HG03280 (cell line): ENCODE measurements around the gene KBTBD7.
"Not testable (repeated sequence)": the region's sequence is repeated elsewhere in the genome, so short reads cannot be mapped to it uniquely, and the experiment has no call there.

Experiments
- ATAC-seq: cut with Tn5 transposase; IDR thresholded peaks from one replicate; pipeline ENCODE4 v1.9.1; 2021; ENCODE audit warnings: mild to moderate bottlenecking, moderate library complexity; ENCODE audit not compliant: unreplicated experiment

The KBTBD7 gene

GRCh38 chr13:41196620-41197019 lies 2.3 kb upstream of the KBTBD7 start:
- ATAC-seq: no peak

- ATAC-seq: no peak
Observed at GRCh38 chr13:41196011-41196410, 1.6 kb upstream of the KBTBD7 start.

DNA sequence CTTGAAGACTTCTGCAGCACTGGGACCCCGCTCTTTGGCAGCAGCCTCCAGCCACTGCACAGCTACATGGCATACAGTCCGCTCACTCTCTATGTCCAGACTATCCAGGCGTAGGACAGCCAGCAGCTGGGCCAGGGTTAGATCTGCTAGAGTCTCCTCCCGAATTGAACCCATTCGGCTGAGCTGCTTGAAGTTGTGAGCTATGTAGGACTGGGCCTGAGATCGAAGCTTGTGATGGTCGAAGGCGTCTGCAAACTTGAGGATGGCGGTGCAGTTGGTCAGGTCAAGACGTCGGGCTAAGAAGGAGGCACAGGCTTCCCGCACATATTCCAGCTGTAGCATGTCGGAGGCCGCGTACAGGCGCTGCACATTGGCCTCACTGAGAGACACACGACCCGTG lies 900 bp downstream of the KBTBD7 start:
- no peak for ATAC-seq

GRCh38 chr13:41188584-41188983 lies 5.8 kb downstream of the KBTBD7 start:
- no peak for ATAC-seq

GRCh38 chr13:41186481-41186880 lies 7.9 kb downstream of the KBTBD7 start:
- no peak for ATAC-seq

DNA sequence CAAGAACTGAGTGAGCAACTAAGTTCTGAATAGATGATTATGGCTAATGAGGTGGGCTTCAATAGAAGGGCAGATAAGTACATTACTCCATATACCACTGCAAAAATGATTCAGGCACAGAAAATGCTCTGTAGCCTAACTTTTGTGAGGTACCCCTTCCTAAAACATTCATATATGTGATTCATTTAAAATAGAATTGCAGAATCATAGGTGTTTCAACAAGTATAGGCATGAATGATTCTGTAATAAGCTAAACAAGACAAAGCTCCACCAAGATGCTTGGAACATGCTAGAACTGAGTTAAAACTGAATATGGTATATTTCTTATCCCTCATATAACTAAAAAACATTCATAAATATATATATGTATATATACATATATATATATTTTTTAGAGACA lies 12.1 kb downstream of the KBTBD7 start:
- ATAC-seq: no peak

DNA sequence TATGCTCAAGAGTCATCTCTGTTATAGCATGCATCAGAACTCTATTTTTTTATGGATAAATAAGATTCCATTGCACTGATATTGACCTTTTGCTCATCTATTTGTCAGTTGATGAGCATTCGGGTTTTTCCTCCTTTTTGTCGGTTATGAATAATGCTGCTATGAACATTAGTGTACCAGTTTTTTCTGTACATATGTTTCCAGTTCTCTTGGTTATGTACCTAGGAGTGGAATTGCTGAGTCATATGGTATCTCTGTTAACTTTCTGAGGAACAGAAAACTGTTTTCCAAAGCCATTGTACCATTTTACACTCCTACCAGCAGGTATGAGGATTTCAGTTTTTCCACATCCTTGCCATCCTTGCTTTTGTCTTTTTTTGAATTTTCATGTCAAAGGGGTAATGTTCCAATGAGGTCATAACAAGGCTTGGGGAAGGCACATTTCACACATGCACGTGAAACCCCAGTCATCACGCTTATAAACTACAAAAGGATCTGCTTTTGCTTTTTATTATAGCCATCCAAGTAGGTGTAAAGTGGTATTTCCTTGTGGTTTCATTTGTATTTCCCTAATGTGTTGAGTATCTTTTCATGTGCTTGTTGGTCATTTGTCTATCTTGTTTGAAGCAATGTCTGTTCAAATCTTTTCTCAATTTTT lies 14.6 kb downstream of the KBTBD7 start:
- ATAC-seq: no peak

GRCh38 chr13:41178040-41178439 lies 16.3 kb downstream of the KBTBD7 start:
- ATAC-seq: no peak

GRCh38 chr13:41177616-41178015 lies 16.8 kb downstream of the KBTBD7 start:
- no peak for ATAC-seq

- not testable (repeated sequence) for ATAC-seq
Observed at GRCh38 chr13:41175576-41175975, 18.8 kb downstream of the KBTBD7 start.

DNA sequence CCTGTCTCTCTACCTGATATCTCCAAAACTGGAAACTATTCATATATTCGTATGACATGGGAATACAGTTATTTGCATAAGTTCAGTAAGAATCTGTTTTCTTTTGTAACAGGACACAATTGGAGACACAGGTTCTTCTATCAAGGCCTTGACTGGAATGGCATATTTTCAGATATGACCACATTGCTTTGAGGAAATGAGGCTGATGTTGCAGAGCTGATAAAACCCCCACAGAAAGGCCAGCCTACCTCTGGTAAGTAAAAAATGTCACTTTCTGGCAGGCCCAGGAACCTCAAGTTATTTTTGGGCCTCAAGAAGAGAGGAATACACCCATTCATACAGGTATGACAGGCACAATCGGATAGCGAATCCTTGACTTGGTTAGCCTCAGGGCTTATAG lies 32.2 kb downstream of the KBTBD7 start:
- ATAC-seq: no peak

DNA sequence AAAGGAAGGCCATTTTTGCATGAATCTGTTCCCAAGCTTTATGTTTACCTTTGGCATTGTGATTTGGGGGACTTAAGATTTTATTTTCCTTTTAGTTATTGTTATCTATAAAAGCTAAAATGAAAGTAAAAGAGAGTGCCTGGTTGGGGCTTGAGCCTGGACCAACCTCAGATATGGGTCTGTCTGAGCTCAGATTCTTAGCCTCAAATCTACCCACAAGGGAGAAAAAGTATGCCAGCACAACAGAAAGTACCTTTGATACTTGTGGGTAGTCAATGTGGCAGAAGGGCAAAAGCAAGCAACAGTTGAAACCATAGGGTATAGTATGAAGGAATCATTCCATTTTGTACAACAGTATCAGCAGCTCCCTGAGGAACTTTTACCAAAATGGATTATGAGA lies 35.2 kb downstream of the KBTBD7 start:
- ATAC-seq: no peak

DNA sequence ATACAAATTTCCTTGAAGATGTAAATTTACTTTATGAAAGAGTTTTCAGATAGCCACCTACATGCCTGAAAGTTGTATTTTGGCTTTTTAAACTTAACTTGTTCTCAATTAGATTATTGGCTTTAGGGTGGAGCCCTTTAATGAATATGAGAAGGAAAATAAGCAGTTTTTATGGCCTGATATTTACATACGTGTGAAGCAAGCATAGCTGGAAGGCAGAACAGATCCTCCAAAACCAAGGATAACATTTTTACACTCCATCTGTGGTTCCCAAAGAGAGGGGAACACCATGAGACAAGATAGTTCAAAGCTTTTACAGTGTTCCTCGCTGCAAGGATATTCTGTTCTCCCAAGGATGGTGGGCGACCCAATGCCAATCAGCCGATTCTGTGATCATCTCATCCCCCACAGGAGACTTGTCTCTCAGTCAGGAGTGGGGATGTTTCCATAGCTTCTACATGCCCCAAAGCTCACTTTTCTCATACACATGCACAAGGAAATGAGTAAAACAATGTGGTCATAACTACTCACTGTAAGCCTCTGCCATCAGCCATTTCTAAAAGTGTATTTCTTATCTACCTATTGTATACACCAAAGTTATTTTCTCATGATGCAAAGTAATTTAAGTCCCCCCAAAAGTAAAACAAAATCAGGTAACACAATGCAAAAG lies 37.2 kb downstream of the KBTBD7 start:
- no peak for ATAC-seq

GRCh38 chr13:41156620-41157019 lies 37.7 kb downstream of the KBTBD7 start:
- ATAC-seq: no peak

GRCh38 chr13:41154042-41154441 lies 40.3 kb downstream of the KBTBD7 start:
- ATAC-seq: no peak

DNA sequence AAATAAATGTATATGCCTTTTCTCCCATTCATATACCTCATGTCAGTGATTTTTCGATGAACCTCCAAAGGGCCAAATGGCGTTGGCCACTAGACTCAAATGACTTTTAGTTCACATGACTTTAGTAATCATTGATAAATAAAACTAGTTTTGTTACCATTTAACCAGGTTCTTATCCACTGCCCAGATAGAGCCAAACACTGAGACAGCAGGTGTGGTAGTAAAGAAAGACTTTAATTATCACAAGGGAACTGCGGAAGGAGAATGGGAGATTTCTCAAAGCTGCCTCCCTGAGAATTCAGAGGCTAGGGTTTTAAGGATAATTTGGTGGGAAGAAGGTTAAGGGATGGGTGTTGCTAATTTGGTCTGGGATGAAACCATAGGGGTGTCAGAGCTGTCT lies 42.4 kb downstream of the KBTBD7 start:
- no peak for ATAC-seq

DNA sequence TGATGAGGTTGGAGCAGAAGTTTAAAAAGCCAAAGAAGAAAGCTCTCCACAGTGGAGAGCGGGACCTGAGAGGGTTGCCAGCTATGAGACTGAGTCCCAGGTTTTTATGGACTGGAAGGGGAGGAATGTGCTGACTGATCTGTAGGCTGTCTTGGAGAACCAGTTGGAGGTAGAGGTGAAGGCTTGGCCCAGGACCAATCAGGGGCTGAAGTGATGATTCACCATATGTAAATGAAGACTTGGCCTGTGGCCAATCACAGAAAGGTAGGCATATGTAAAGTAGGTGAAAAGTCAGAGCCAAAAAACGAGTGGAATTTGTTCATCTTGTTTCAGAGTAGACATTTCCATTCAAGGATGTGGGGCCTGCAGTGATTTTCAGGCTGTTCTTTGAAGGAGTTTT lies 44.3 kb downstream of the KBTBD7 start:
- no peak for ATAC-seq

GRCh38 chr13:41148419-41149283 lies 45.7 kb downstream of the KBTBD7 start:
- ATAC-seq: no peak

DNA sequence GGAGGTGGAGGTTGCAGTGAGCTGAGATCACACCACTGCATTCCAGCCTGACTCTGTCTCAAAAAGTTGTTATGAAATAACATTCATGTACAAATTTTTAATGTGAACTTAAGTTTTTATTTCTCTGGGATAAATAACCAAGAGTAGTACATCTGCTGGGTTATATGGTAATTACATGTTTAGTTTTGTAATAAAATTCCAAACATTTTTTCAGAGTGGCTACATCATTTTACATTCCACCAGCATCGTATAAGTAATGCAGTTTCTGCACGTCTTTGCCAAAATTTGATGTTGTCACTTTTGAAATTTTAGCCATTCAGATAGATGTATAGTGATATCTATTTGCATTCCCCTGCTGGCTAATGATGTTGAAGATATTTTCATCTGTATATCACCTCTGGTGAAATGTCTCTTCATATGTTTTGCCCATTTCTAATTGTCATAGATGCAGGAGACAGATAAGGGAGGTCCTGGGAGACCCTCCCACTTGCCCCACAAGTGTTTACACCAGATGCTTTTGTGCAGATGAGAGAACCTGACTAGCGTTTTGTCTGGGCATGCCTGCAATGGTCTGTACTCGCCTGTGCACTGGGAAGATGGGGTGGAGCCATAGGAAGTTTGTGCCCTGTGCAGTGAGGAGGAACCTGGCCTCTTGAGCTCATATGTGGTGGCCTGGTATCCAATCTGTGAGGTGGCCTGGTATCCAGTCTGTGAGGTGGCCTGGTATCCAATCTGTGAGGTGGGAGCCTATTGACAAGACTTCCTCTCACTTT lies 49.0 kb downstream of the KBTBD7 start:
- ATAC-seq: no peak

DNA sequence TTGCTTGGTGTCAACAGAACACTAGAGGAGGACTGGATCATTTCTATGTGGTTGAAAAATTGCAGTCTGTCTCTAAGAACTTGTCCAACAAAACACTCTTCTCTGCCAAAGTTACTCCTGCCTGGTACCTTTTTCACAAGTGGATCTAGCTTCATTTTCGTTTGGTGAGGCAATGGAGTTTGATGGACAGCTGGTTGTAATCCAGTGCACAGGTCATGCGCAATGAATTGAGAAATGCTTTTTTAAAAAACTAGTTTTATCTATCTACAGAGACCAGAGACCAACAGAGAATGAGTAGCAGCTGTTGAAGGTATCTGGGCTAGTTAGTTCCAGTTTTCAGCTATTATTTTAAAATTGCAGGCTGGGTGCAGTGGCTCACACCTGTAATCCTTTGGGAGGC lies 49.8 kb downstream of the KBTBD7 start:
- no peak for ATAC-seq
